Motor neuron (in vitro differentiated cells): ENCODE measurements around the gene ELF1. TPM values are rescaled to one million over a fixed set of nuclear protein-coding genes. Genes with fewer than 3 reads are reported as not detected.

Experiments used
- ATAC-seq, 8 experiments: fragments of 200-7000 bp; cut with Tn5 transposase; replicated peaks in 6 of 8; 2 replicates each; pipeline ENCODE4 v1.8.0; 2021; ENCODE audit warnings: mild to moderate bottlenecking in 8 of 8, moderate library complexity in 8 of 8
- H3K27ac ChIP-seq, 2 donors: fragments of 250-450 bp; sonication (Bioruptor Pico); 2 replicates each; pipeline ENCODE4 v1.9.0; 2021; ENCODE audit warnings: antibody characterized with exemption in 2 of 2, mild to moderate bottlenecking in 2 of 2, moderate library complexity in 1 of 2
- H3K4me1 ChIP-seq, 2 donors: fragments of 250-450 bp; sonication (Bioruptor Pico); replicated peaks in 1 of 2; 2 replicates each; pipeline ENCODE4 v1.6.1; 2021; ENCODE audit warnings: antibody characterized with exemption in 2 of 2, mild to moderate bottlenecking in 2 of 2, moderate library complexity in 1 of 2
- H3K4me3 ChIP-seq, 5 donors: fragments of 250-450 bp; sonication (Bioruptor Pico); 2 replicates each; pipeline ENCODE4 v1.9.0; 2021; ENCODE audit warnings: antibody characterized with exemption in 5 of 5, mild to moderate bottlenecking in 5 of 5, moderate library complexity in 4 of 5
- WGBS, 10 experiments: fragments of 450-650 bp; shearing (Covaris generic); methylation state at CpG; one replicate each; pipeline ENCODE4 v1.0.0; 2022; 5-methylcytosine and 5-hydroxymethylcytosine counted together
- in situ Hi-C, 9 experiments: fragments of 400-800 bp; cut with MboI; loops; one replicate each; pipeline ENCODE4 v1.15.0; 2021; ENCODE audit warnings: low sequenced_read_pairs in 9 of 9, low pct_unique_long_range_greater_than_20kb in 2 of 9; ENCODE audit not compliant: unreplicated experiment in 9 of 9
- total RNA-seq, 8 experiments: library from RNA; unstranded; fragments of 300-600 nt; gene quantifications; 2 replicates each; pipeline versions ENCODE4 v1.2.3 to v1.2.4, GENCODE V29; 2022

ELF1 gene
- 10 to 100 TPM in 4 of 8 experiments, 1 to 10 TPM in 4; 5.9 to 48.0 (median 16.5) TPM for total RNA-seq

DNA sequence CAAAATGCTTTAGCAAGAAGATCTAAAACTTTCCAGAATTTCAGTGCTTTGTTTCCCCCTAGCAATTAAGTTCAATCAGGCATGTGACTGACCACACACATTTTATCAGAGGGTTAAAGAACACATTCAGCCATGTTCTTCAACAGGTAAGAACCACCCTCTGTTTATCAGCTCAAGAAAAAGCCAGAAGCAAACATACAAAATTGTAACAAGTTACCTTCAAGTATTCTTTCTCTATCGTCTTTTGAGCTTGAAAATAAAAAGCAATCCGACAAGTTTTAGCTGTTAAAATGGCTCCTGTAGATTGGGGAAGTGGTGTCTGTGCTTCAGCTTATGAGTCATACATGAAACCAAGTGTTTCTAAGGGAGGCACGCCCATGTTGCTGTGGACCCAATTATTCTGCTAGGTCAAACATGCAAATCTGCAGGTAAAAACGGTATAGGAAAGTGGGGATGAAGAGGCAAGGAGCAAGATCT, at the start of gene ELF1:
Gene ELF1 (minus strand): TSS at position 306 of the 477 bp plus-strand sequence. CDS start 37,262 bp downstream, outside the sequence.
- in situ Hi-C loops = no loop called here
- WGBS, 10 experiments = 0 to 43% (median 19%) methylated on average over 1 to 4 of the region's 4 CpGs; no CpG with 5 or more reads in 1 of the 10 experiments
- peak; percentile 47 to 97 (median 65) for ATAC-seq
- Histone ChIP-seq H3K4me1 (peaks cover 4 to 27% of the 10 kb centered on the region in 2 donors), H3K27ac (peak within 1 kb of the TSS in 1 of 2 donors; percentile 73), H3K4me3 (peak within 1 kb of the TSS in 3 of 5 donors; percentile 7 to 23 (median 12))

DNA sequence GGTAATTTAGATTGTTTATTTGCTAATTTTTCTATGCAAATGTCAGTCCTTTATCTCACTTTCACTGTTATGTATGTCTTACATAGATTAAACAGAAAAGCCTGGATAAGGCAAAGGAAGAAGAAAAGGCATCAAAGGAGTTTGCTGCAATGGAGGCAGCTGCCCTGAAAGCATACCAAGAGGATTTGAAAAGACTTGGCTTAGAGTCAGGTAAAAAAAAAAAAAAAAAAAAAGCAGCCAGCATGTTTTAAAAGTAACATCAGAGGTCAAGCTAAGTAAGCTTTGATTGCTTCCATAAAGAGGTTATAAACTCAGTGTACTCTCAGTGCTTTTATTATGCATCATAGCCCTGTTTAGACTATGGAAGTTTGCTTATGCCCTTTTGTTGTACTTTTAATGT, 46.0 kb upstream of the ELF1 start:
- no peak for ATAC-seq
- Histone ChIP-seq H3K4me3 (no peak overlapping the region), H3K4me1 (no peaks in the 10 kb centered on the region), H3K27ac (no peak overlapping the region)
- in situ Hi-C loops = loop anchor here in 1 of 9 experiments (25.0 kb wide), 1 partner anchor 278 kb away; the partner anchor contains the start of gene SLC25A15

DNA sequence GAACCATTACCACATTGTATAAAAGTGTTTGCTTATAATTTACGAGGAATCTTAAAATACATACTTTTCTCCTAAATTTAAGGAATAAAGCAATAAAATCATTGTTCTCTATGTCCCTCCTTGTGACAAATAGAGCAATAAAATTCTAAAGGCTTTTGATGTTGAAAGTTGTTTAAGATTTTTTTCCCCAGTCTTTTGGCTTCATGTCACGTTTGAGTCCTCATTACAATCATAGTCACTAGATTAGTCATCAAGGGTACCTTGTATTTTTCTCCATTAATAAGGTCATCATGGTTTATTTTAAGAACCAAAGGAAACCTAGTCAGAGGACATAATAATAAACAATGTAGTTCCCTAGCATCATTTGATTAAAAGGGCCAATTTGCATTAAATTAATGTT, 45.4 kb upstream of the ELF1 start:
- in situ Hi-C loops = loop anchor here in 1 of 9 experiments (25.0 kb wide), 1 partner anchor 277 kb away; the partner anchor contains the start of gene SLC25A15
- H3K27ac ChIP-seq = no peak overlapping the region
- WGBS, 10 experiments = 44 to 90% (median 63%) methylated on average over 1 to 2 of the region's 2 CpGs; no CpG with 5 or more reads in 1 of the 10 experiments

DNA sequence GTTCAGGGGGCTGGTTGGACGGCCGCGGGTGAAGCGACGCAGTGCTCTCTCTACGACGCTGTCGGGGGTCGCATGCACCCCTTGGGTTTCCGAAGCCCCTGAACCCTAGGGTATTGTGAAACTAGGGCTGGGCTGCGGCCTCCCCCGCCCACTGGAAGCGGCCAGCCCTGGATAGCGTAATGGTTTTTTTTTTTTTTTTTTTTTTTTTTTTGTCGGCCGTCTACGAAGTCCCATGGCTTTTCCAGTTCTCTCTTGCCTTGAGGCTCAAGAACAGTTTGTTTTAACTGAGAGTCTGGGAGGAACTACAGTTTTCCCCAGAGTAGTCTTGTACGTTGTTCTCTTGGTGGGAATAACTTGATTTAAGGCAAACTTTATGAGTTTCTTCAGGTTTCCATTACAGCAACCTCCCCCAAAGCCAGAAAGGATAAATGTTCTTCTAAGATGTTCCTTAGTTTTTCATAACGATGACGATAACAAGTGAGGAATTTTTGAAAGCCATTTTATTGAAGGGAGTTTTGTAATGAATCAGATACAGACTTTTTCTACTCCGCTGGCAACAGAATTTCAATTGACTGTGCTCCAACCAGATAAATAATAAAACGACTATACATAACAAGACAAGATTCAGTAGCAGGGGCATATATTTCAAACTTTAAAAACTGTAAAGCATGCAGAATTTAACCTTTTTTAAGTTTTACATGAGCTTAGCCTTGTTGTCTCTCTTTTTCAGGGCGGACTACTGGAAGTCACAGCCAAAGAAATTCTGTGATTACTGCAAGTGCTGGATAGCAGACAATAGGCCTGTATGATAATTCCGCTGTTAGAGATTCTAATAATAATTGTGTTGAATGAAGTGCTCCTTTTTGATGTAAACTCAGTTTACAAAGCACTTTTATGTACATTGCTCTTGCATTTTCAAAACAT, 43.1 kb upstream of the ELF1 start:
- 0 to 13% (median 5%) methylated on average over 1 to 10 of the region's 24 CpGs; no CpG with 5 or more reads in 1 of the 10 experiments for WGBS, 10 experiments
- Histone ChIP-seq H3K4me3 (peak overlapping the region; percentile 82 to 95 (median 85)), H3K27ac (peak overlapping the region; percentile 87 to 93), H3K4me1 (peaks cover 0 to 13% of the 10 kb centered on the region in 2 donors)
- in situ Hi-C loops = loop anchor here in 1 of 9 experiments (25.0 kb wide), 1 partner anchor 275 kb away; the partner anchor contains the start of gene SLC25A15
- peak; percentile 13 to 58 (median 42) for ATAC-seq

More for the DNA sequence above, 45.4 kb upstream of the ELF1 start:
- no peaks in the 10 kb centered on the region for H3K4me1 ChIP-seq
- no peak overlapping the region for H3K4me3 ChIP-seq
- no peak for ATAC-seq

DNA sequence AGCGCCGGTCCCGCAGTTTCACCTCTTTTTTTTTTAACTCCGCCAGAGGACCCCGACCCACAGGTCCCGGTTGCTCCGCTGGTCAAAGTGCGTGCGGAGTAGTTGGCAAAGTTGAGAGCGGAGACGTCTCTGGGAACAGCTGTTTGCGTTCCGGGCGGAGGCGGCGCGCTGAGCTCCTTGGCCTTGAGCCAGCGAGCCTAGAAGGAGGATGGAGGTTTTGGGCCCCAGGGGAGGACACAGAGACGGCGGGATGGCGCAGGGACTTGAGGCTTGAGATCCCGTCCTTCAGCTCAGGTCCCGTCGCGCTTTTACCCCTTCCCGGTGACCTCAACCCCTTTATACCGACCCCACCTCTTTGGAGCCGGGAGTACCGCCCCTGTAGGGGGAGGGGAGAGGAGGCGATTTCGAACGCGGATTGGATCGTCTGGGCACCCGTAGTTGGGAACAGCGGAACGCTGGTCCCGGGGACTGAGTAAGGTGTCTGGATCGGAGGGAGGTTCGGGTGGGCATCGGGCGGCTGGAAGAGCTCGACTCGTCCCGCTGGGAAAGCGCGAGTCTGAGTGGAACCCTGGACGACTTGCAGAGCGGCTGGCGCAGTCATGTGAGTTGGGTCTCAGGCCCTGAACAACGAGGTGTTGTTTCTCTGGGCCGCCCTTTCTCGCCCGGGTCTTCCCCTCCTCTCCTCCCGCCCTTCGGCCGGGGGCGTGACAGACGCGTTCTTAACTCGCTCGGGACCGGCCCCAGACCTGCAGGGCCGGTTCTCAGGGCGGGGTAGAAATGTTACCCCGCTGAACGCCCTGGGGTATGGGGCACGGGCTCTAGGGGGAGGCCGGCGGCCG, 42.2 kb upstream of the ELF1 start, which contains the start of gene WBP4:
Gene WBP4 (plus strand): TSS at position 435 of the 839 bp plus-strand sequence. CDS start 165 bp downstream, at position 600.
- peak; percentile 62 to 80 (median 73) for ATAC-seq
- H3K27ac ChIP-seq = peak within 1 kb of the TSS; percentile 87 to 93
- in situ Hi-C loops = loop anchor here in 1 of 9 experiments (25.0 kb wide), 1 partner anchor 274 kb away; the partner anchor contains the start of gene SLC25A15
- H3K4me3 ChIP-seq = peak within 1 kb of the TSS; percentile 82 to 95 (median 85)
- H3K4me1 ChIP-seq = peaks cover 0 to 13% of the 10 kb centered on the region in 2 donors
- 0 to 3% (median 1%) methylated on average over 2 to 31 of the region's 71 CpGs; no CpG with 5 or more reads in 4 of the 10 experiments for WGBS, 10 experiments

DNA sequence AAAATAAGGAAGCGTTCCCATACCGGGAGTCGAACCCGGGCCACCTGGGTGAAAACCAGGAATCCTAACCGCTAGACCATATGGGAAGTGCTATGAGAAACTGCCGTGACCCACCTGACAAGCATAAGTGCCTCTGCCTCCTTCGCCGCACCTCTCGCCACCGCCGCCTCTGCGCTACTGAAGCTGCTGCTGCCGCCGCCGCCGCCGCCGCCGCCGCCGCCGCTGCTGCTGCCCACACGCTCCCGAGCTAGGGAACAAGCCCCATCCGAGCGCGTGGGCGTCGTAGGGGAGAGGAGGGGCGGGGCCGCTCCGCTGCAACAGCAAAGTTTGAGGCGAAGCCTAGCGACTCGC, 41.6 kb upstream of the ELF1 start:
- in situ Hi-C loops = loop anchor here in 1 of 9 experiments (25.0 kb wide), 1 partner anchor 273 kb away; the partner anchor contains the start of gene SLC25A15
- peak; percentile 11 to 62 (median 38) for ATAC-seq
- Histone ChIP-seq H3K4me3 (peak overlapping the region; percentile 82 to 95 (median 85)), H3K4me1 (peaks cover 0 to 13% of the 10 kb centered on the region in 2 donors), H3K27ac (peak overlapping the region; percentile 87 to 93)
- WGBS, 10 experiments = 0 to 4% (median 0%) methylated on average over 1 to 12 of the region's 35 CpGs; no CpG with 5 or more reads in 5 of the 10 experiments

DNA sequence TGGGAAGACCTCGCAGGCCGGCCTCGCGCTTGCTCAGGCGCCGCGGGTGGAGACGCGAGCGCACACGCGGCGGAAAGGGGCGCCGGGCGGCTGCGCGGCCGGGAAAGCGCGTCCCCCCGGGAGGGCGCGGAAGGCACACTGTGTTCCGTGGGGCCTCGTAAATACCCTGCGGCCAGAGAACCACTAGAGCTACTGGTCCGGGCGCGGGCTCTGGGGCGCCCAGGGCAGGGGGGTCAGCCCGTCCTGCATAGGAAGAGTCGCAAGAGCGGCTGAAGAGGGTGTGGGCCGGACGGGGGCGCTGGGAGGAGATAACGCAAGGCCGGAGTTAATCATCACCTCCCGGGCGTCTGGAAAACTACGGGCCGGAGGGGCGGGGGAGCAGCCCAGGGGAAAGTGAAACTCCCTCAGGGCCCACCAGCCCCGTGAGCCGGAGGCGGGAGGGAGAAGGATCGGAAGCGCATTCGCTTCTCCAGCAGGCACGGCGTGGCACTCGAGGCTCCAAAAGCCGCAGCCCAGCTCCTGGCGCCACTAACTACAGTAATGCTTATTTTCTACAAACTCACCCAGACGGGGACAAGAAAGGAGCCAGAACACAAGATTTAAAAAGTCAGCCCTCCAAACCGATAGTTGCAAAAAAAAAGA, 41.1 kb upstream of the ELF1 start:
- WGBS, 10 experiments = 0% methylated on average over 1 to 5 of the region's 57 CpGs; no CpG with 5 or more reads in 5 of the 10 experiments
- peak overlapping the region; percentile 82 to 95 (median 85) for H3K4me3 ChIP-seq
- ATAC-seq = peak; percentile 48 to 71 (median 63)
- H3K4me1 ChIP-seq = peaks cover 0 to 13% of the 10 kb centered on the region in 2 donors
- H3K27ac ChIP-seq = peak overlapping the region; percentile 77 to 93
- in situ Hi-C loops = loop anchor here in 1 of 9 experiments (25.0 kb wide), 1 partner anchor 273 kb away; the partner anchor contains the start of gene SLC25A15

DNA sequence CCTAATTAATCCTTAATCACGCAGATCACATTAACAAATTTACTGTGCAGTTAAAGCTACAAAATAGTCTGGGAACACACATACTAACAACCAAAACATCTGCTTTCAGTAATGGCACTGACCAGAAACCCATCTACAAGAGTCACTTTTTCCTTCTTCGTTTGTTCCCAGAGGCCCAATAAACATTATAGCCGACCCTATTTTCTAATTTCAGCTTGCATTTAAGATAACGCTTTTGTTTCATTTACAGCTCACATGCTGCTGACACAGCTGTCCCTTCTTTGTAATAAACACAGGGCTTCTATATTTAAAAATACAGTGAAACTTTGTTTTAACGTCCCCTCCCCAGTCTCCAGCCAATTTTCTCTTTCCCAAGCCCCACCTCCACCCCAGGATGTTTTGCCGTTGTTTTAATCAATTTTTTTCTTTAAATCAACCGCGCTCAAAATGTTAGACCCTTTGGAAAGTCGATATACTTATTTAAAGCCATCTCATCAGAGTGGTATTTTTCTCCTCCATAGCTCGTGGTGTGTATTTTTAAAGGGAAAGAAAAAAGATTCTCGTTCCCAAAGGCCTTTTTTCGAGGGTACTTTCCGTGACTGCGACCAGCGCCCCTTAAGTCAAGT, 40.5 kb upstream of the ELF1 start:
- in situ Hi-C loops = loop anchor here in 1 of 9 experiments (25.0 kb wide), 1 partner anchor 272 kb away; the partner anchor contains the start of gene SLC25A15
- WGBS, 10 experiments = 0 to 3% (median 0%) methylated on average over 1 to 14 of the region's 15 CpGs
- peak overlapping the region; percentile 82 to 95 (median 85) for H3K4me3 ChIP-seq
- peak overlapping the region; percentile 77 to 93 for H3K27ac ChIP-seq
- peaks cover 0 to 13% of the 10 kb centered on the region in 2 donors for H3K4me1 ChIP-seq
- ATAC-seq = no peak

DNA sequence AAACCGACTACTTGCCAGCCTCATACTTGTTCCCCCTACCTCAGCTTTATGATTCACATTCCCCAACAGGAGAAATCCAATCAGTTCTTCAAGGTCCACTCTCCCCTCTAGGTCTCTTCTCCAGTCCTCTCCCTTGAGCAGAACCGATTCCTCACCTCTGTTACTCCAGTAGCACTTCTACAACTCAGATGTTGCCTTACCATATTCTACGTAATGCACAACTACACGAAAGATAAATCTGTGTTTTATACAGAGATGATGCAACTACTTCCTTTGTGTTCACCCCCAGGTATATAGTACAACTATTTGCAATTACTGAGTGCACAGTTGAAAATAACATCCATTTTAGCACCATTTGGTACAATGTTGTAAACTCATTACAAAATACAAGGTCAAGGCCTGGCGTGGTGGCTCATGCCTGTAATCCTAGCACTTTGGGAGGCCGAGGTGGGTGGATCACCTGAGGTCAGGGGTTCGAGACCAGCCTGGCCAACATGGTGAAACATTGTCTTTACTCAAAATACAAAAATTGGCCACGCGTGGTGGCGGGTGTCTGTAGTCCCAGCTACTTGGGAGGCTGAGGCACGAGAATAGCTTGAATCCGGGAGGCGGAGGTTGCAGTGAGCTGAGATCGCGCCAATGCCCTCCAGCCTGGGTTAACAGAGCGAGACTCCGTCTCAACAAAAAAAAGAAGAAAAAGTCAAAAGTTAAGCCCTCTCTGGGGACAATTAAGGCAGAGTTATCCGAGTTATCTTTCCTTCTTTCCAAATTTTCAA, 39.4 kb upstream of the ELF1 start:
- in situ Hi-C loops = loop anchor here in 1 of 9 experiments (25.0 kb wide), 1 partner anchor 271 kb away; the partner anchor contains the start of gene SLC25A15
- Histone ChIP-seq H3K4me3 (peak overlapping the region in 4 of 5 donors; percentile 82 to 95 (median 88)), H3K27ac (no peak overlapping the region), H3K4me1 (peaks cover 0 to 13% of the 10 kb centered on the region in 2 donors)
- ATAC-seq = no peak
- WGBS, 10 experiments = 75 to 91% (median 85%) methylated on average over 2 to 16 of the region's 18 CpGs; no CpG with 5 or more reads in 1 of the 10 experiments

DNA sequence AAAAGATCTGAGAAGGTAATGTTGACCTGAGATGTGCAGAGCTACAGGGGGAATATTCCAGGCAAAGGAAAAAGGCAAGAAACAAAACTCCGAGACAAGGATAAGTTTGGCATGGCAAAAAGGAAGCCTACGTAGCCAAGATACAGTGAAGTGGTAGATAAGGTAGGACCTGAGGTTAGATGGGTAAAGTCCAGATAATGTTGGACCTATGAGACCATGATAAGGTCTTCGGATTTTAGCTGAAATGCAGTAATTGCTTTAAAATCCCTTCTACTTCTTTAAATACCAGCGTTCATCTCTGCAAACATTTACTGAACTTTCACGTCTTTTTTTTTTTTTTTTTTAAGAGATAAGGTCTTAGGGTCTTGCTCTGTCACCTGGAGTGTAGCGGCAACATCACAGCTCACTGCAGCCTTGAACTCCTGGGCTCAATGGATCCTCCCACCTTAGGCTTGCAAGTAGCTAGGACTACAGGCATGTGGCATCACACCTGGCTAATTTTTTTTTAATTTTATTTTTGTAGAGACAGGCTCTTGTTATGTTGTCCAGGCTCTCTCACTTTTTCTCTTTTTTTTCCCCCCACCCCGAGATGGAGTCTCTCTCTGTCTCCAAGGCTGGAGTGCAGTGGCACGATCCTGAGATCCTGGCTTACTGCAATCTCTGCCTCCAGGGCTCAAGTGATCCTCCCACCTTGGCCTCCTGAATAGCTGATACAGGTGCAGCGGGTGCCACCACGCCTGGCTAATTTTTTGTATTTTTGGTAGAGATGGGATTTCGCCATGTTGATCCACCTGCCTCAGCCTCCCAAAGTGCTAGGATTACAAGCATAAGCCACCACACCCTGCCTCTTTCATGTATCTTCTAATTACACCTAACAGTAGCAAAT, 38.0 kb upstream of the ELF1 start:
- Histone ChIP-seq H3K4me3 (no peak overlapping the region), H3K27ac (no peak overlapping the region), H3K4me1 (peaks cover 0 to 13% of the 10 kb centered on the region in 2 donors)
- in situ Hi-C loops = loop anchor here in 1 of 9 experiments (25.0 kb wide), 1 partner anchor 270 kb away; the partner anchor contains the start of gene SLC25A15
- 80 to 100% (median 87%) methylated on average over 1 to 9 of the region's 11 CpGs for WGBS, 10 experiments
- no peak for ATAC-seq
